Smooth muscle cell of the pulmonary artery (primary cell): Measurements from ENCODE around the gene OGDH. TPM values are rescaled to one million over a fixed set of nuclear protein-coding genes. Genes with fewer than 3 reads are reported as not detected.

ENCODE experiments used
- total RNA-seq: library from RNA; depleted of rRNA; stranded (reverse); fragments of >200 nt; gene quantifications from 2 replicates; pipeline ENCODE4 v1.2.3, GENCODE V29; 2014

Gene OGDH
- total RNA-seq: 114 and 138 TPM in 2 replicates

GRCh38 chr7:44606341-44607140 lies at the start of gene OGDH:
OGDH (plus strand) TSS chr7:44606627; CDS start chr7:44624344, 17,717 bp downstream.

GRCh38 chr7:44573464-44574286 lies 32.8 kb upstream of the OGDH start, which contains the start of gene DDX56:
DDX56 (minus strand) TSS chr7:44573908; CDS start chr7:44573895, 13 bp downstream.

DNA sequence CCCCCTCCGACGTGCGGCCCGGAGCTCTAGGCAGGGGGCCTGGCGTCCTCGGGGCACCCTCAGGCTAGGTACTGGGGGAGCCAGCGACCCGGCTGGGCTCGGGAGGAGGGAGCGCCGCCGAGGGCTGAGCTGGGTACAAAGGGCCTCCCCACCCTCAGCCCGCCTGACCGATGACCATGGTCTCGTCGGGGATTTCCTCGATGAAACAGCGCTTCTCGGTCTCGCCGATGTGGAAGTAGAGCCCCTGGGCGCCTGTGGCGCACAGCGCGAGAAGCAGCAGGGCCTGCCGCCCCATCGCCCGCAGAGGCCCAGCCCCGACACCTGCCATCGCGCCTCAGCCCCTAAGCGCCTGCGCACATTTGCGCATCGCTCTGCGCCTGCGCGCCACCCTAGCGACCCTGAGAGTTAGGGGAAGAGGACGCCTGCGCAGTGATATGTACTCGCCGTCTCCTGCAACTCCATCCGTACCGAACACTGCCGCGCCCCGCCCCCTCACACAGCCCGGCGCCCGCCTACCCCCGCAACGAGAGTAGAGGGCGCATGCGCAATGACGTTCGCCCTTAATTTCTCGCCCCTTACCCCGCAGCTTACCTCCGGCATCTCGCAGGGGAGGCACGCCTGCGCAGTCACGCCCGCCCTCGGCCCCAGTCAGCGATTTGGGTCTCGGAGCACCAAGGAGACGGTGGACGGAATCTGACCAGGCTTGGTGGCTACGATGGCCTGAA lies 24.4 kb upstream of the OGDH start, which contains the start of gene TMED4:
TMED4 (minus strand) TSS at position 353 of the 725 bp plus-strand sequence; CDS start at position 328, 25 bp downstream.

GRCh38 chr7:44748045-44748947 lies 141.9 kb downstream of the OGDH start, which contains the start of gene ZMIZ2:
ZMIZ2 (plus strand) TSS chr7:44748847; CDS start chr7:44756250, 7,403 bp downstream.

Other genes starting within 250 kb of the OGDH start
- gene NUDCD3, start 116.0 kb upstream of the OGDH start, total RNA-seq: 113 and 176 TPM in 2 replicates
- gene NPC1L1, start 65.3 kb upstream of the OGDH start, total RNA-seq: 0.07 and 0.13 TPM in 2 replicates
- 41.9 and 47.3 TPM in 2 replicates for gene DDX56, start 32.7 kb upstream of the OGDH start, total RNA-seq
- 106 and 121 TPM in 2 replicates for gene TMED4, start 24.4 kb upstream of the OGDH start, total RNA-seq
- gene ZMIZ2, start 142.2 kb downstream of the OGDH start, total RNA-seq: 13.1 and 24.3 TPM in 2 replicates
- gene PPIA, start 190.1 kb downstream of the OGDH start, total RNA-seq: 1,313 and 1,554 TPM in 2 replicates
- 137 and 188 TPM in 2 replicates for gene H2AZ2, start 241.5 kb downstream of the OGDH start, total RNA-seq